HG03280 (cell line): ENCODE data around the gene PRPF40B.
"Not testable (repeated sequence)": the region's sequence is repeated elsewhere in the genome, so short reads cannot be mapped to it uniquely, and the experiment has no call there.

ENCODE experiments used
- ATAC-seq: cut with Tn5 transposase; IDR thresholded peaks from one replicate; pipeline ENCODE4 v1.9.1; 2021; ENCODE audit warnings: mild to moderate bottlenecking, moderate library complexity; ENCODE audit not compliant: unreplicated experiment

PRPF40B gene

GRCh38 chr12:49623142-49623904, at the start of gene PRPF40B:
Gene PRPF40B (plus strand): TSS chr12:49623561. CDS start chr12:49623591, 30 bp downstream.
- peak; percentile 78 for ATAC-seq

DNA sequence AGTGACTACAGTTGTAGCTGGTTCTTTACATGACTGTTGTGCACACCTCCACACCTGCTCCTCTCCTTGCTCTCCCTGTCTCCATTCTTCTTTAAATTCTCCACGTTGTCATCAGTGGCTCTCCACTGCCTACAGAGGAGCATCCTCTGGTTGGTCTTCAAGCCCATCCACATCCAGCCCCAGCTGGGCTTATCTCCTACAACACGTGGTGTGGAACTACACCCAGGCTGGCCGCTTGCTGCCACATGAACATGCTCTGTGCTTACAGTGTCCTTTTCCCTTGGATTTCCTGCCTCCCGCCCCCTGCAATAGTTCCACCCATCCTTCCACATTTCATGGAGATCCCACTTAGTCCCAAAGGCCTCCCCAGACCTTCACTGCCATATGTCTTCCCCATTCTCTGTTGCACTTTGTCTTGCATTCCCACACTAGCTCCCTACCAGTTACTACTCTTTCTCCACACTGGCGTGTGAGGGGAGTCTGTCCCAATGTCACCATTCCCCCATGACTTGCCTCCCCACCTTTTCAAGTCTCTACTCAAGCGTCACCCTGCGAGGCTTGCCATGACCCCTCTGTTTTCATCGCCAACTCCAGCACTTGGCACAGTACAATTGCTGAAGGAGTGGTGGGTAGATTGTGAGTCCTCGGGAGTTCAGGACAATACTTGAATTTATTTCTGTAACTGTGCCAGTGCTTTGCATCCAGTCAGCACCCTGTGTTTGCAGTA, 45.6 kb upstream of the PRPF40B start:
- ATAC-seq, result no peak

- ATAC-seq, result no peak
These were observed 44.8 kb upstream of the PRPF40B start for GRCh38 chr12:49578471-49579112.

DNA sequence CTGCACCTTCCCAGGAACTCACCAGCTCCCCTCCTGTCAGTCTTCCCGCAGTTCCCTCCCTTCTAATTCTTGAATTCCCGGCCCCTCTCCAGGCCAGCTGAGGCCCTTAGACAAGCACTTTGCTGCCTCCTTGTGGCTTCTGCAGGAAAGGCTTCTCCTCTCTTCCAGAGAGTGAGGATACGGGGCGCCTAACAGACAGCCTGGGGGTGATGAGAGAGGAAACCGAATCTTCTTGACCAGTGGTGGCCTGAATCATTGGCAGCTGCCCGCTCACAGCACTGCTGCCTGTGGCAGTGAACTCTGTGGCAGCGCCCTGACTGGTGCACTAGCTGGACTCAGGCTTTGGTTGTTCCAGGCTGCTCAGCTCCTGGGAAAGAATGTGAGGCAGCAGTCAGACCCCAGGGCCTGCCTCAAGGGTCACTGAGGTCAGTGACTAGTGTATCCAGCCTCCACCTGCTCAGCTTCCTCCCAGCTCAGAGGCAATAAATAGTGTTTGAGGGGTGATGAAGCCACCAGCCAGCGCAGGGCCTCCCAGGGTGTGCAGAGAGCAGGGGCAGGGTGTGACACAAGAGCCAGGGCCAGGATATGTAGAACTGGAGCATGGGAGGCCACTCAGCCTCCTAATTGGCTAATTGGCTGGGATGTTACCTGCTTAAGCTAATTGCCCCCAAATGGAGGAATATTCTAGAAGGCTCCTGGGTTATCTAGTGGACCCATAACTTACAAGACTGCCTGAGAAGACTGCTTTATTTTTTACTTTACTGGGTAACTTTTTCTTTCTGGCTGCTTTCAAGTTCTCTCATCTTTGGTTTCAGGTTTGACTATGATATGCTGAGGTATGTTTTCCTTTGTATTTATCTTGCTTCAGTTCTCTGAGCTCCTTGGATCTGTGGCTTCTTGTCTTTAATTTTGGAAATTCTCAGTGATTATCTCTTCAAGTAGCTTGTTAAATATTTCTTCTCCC, 42.5 kb upstream of the PRPF40B start:
- no peak for ATAC-seq

GRCh38 chr12:49582201-49582600, 41.2 kb upstream of the PRPF40B start:
- no peak for ATAC-seq

GRCh38 chr12:49582850-49583249, 40.5 kb upstream of the PRPF40B start:
- no peak for ATAC-seq

GRCh38 chr12:49583366-49584094, 39.8 kb upstream of the PRPF40B start:
- no peak for ATAC-seq

DNA sequence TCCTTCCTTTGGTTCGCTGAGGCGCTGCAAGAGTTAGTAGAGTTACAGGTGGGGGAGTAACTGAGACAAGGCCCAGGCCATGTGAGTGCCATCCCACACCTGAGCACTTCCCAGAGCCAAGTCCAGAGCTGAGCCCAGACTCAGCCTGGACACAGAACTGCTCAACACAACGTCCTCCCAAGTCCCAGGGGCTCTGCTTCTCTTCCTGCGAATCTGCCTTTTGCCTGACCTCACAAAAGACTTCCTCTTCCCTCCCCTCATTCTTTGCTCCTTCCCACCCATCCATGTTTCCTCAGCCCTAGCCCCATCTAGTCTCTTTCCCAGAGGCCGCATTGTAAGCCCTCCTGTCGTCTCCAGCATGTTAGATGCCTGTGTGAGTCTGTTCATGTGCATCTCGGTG, 38.8 kb upstream of the PRPF40B start:
- no peak for ATAC-seq

DNA sequence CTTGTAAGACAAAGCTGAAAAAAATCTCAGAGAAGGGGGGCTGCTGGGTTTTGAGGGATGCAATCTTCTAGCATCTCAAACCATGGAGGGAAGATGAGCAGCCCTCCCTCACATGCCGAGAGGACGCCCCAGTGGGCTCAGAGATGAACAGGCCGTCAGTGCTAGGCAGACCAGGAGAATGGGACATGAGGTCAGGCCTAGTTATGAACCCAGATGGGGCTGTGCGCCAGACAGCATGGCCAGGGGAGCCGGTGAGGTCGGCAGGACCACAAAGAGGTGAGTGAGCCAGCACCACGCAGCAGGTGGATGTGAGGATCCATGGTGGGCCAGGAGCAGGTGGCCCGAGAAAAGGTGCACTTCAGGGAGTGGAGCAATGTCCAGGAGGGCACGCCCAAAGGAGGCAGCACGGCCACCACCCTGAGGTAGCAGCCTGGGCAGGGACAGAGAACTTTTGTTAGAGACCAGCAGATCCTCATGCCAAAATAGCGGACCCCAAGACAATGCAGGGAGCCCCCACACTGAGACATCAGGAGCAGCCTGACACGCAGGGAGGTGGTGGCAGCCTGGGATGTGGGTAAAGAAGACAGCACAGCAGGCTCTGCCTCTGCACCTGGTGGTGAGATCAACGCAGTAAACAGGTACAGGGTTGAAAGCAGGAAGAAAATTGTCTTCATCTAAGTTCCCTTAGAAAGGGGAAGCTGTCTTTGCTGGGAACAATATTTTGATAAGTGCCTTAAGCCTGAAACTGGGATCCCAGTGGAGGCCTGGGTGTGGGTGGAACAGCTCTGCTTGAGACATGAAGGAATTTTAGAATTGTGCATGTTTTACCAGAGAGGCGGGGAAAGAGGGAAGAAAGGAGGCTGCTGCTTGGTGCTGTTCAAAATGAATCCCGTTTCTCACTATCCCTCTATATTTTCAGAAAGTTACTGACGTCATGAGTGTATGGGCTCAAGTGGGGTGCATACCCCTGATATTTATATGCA, 37.6 kb upstream of the PRPF40B start:
- no peak for ATAC-seq

DNA sequence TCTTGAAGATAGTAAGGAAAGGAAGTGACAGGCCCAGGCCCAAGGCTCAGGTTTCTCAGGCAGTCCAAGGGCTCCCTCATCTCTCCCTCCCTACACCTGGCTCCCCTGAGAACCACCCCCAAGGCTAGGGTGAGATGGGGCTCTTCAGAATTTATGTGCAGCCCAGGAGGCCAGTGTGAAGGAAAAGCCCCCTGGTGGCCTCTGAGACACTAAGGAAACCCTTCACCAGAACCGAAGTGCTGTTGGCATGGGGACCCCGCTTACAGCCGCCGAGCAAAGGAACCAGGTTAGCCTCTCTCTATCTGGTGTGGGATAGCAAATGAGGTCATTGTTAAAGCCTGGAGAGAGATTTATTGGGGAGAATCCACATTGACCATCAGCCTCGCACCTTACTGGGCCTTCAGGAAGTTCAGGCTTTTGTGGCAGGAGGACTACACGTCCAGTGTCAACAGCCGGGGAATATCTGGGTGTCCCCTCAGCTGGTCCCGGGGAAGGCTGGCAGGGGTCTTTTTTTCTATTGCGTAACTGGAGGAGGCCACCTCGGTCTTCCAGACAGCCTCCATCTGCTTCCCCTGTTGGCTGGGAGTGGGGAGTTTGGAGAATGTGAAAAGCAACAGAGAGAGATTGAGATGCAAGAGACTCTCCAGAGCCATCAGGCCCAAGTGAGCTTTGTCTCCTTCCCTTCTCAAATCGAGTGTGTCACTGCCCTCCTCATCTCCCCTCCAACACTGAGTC, 36.0 kb upstream of the PRPF40B start:
- ATAC-seq, result no peak

GRCh38 chr12:49588281-49588680, 35.1 kb upstream of the PRPF40B start:
- no peak for ATAC-seq

DNA sequence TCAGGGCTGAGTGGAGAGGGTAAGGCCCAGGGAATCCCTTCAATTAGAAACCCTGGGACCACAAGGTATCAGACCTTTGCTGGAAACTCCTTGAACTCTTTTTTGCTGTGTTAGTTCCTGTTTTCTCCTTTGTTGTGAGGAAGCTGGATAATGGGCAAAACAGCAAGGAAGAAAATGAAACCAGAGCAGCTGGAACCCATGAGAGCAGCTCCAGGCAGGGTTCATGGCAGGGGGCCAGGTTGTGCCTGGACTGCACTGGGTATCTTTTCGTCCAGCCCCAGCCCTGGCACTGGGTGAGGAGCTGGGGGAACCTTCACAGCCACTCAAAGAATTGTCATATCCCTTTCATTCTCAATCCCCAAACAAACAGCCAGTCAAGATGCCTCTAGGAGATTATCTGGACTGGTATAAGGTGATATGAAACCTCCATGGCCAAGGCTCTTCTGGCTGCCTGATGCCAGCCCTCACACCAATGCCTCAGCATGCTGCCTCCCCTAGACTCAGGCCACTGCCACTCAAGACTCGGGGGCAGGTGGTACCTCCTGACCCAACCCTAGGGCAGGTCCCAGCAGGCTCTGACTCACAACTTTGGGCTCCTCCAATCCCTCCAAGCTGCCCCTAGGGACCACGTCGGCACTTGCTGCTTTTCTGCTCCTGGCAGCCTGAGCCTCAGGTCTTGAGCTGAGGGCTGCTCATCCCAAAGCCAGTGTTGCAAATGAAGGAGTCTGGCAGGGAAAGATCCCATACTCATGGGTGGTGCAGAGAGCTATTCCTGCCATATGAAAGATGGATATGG, 34.4 kb upstream of the PRPF40B start:
- ATAC-seq, result no peak

DNA sequence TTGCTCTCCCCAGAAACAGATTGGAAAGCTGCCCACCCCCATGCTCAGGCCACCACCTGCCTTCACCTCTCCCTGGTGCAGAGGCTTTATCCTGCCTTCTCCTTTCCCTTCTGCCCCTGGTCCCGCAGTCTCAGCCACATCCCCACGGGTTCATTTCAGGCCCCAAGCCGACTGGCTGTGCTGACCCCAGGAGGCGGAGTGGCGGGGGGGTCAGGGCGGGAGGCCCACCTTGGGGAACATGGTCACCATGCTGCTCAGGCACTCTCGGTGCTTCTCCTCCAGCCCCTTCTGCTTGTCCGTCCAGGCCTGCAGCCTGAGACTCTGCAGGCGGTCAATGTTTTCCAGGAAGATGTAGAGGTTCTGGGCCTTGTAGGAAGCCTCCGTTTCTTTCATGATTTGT, 24.8 kb upstream of the PRPF40B start:
- ATAC-seq, result no peak

DNA sequence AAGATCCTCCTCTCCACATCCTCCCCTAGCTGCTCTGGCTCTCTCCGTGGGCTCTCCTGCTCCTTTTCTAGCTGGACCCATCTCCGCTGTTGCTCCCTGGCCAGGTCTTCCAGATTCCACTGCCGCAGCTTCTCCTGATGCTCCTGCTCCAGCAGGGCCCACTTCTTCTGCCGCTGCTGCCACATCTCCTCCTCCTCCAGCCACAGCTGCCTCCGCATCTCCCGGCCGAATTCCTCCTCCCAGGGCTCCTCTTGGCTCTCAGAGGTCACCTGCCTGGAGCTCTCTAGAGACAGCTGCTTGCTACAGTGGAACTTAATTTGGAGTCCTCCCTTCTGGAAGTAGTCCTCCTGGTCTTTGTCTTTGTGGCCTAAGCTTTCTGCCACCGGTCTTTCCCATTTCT, 23.4 kb upstream of the PRPF40B start:
- ATAC-seq, result no peak

- no peak for ATAC-seq
These were observed 19.6 kb upstream of the PRPF40B start for GRCh38 chr12:49603721-49604120.

DNA sequence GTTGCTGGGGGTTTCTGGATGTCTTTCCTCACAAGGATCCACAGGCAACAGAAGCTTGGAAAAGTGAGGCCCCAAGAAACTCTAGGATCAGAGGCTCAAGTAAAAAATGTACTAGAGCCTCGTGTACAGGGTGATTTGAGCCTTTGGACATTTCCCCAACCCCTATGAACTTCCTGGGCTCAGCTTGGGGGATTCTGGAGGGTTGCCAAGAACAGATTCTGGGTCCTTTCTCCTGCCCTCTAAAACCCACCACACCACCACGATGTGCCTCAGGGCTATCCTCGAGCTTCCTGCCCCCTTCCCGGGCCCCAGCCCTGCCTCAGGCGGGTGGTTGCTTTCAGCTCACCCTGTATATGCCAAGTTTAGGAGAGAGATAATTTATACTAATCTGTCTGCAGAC, 18.5 kb upstream of the PRPF40B start:
- no peak for ATAC-seq

GRCh38 chr12:49605539-49605938, 17.8 kb upstream of the PRPF40B start, which contains the start of gene FAM186B:
Gene FAM186B (minus strand): TSS chr12:49605639. CDS start chr12:49605477, 162 bp downstream.
- ATAC-seq, result not testable (repeated sequence)
